Prostate gland (tissue), 2 donors: ENCODE results near the gene KDM4F.

Experiments used
- POLR2AphosphoS5 ChIP-seq: sonication (generic); formaldehyde crosslinking; IDR thresholded peaks from one replicate; pipeline ENCODE4 v1.6.1; 2017; ENCODE audit warnings: antibody characterized with exemption
- TF ChIP-seq, protein P1 (sequence below), 4 experiments: fragments of 200-600 bp in 2 of 4; fragments of 450-650 bp in 2 of 4; sonication (generic) in 2 of 4; IDR thresholded peaks; 1 replicate in 3 of 4; 2 replicates in 1 of 4; pipeline ENCODE4 v1.5.1; 2016 to 2019; ENCODE audit warnings: antibody characterized with exemption in 4 of 4, mild to moderate bottlenecking in 2 of 4, moderate library complexity in 2 of 4

DNA sequence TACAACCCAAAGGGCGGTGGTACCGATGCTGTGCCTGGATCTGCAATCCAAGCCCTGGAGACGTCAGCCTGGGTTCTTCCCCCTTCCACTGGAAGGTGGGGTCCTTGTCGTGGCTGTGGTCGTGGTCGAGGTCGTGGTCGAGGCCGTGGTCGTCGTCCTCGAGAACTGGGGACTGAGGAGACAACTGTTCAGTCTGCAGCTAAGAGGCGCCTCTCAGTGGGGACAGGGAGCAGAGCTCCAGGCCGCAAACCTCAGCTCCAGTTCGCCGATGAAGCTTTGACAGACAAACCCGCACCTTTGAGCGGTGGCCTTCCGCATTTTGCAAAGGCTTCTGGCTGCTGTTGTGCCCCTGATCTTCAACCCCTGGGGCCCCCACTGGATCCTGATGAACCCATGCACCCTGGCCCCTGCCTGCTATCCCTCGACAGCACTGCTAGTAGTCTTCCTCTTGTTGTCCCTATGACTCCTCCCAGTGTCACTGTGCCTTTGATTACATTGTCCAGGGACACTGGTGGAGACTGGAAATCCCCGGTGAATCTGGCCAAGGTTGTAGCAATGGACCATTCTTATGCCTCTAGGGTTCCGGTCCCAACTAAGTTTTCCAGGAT lies 1.5 kb downstream of the KDM4F start:
- TF ChIP-seq, protein P1, sequence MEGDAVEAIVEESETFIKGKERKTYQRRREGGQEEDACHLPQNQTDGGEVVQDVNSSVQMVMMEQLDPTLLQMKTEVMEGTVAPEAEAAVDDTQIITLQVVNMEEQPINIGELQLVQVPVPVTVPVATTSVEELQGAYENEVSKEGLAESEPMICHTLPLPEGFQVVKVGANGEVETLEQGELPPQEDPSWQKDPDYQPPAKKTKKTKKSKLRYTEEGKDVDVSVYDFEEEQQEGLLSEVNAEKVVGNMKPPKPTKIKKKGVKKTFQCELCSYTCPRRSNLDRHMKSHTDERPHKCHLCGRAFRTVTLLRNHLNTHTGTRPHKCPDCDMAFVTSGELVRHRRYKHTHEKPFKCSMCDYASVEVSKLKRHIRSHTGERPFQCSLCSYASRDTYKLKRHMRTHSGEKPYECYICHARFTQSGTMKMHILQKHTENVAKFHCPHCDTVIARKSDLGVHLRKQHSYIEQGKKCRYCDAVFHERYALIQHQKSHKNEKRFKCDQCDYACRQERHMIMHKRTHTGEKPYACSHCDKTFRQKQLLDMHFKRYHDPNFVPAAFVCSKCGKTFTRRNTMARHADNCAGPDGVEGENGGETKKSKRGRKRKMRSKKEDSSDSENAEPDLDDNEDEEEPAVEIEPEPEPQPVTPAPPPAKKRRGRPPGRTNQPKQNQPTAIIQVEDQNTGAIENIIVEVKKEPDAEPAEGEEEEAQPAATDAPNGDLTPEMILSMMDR (IDR thresholded peaks at IDR 0.05), result no peak
- TF ChIP-seq POLR2AphosphoS5, result no peak
